Stimulated activated CD4-positive, alpha-beta T cell treated with anti-CD3 and anti-CD28 coated beads, Interleukin-15, amount 100 ng/mL, for 24 hours (primary cell): Measurements from ENCODE around the gene RBBP8NL.
"Not testable (repeated sequence)": the region's sequence is repeated elsewhere in the genome, so short reads cannot be mapped to it uniquely, and the experiment has no call there.

ENCODE experiments used
- DNase-seq: peaks from one replicate; pipeline ENCODE4 v3.0.0-alpha.2; 2020

Gene RBBP8NL

DNA sequence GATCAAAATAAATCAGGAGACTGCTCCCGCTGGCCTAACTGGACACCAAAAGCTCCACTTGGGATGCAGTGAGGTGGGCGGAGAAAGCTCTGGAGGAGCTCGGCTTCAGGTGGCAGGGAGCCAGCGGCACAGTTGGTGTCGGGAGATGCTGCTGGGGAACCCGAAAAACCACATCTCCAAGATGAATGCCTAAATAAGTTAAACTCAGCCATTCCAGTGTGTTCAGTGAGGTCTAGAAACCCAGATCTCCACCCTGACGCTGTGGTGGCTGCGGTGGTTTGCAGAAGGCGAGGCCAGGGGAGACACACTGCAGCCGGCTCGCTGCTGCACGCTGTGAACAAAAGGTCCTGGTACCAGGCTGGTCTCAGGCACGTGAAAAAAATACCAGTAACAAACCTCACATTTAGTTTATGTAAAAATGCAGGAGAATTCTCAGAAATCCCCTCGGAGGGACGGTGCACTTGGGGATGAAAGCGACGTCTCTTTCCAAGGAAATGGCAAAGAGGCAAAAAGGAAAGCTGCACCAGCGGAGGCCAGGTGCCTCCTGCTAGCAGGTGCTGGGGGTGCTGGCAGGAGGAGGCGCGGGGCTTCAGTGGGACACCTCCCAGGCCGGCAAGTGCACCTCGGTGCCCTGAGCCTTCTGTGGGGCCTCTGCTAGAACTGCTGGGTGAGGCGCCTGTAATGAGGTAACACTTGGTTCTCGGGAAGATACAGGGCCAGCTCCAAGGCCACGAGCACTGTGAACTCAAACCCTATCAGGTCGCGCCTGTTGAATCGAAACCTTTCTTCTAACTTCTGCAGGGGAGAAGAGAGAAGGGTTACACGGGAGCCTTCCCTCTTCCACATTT lies 36.8 kb downstream of the RBBP8NL start:
- peak; percentile 41 for DNase-seq

GRCh38 chr20:62389601-62390087 lies 37.7 kb downstream of the RBBP8NL start:
- no peak for DNase-seq

DNA sequence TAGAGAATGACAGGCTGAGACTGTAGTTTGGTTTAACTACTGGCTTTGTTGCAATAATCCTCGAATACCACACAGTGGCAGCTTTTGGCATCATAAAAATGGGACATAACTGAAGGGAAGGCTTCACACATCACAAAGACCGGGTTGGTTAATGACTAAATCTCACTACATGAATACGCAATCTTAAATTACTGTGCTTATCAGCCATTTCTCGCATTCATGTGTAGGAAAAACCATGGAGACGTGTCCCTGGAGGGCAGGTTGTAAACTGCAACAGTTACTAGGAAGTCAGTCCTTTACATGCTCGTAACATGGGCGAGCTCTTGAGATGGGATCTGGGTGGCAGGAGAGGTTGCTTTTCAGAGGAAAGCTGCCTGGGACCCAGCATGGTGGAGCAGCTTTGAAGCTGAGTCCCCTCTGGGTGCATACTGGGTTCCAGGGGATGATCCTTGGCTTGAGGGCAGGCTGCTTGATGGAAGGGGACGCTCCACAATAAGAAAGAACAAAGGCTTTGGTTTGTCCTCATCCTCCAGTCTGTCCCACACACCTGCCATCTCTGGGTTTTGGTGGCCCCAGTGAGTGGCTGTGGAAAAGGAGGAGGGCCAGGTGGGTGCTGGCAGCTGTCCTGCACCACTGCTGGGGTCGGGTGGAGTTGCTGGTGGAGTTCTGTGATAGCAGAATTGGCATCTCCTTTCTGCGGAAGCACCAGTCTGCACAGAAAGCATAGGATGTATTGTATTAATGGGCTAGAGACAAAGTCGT lies 38.3 kb downstream of the RBBP8NL start:
- DNase-seq, result no peak

DNA sequence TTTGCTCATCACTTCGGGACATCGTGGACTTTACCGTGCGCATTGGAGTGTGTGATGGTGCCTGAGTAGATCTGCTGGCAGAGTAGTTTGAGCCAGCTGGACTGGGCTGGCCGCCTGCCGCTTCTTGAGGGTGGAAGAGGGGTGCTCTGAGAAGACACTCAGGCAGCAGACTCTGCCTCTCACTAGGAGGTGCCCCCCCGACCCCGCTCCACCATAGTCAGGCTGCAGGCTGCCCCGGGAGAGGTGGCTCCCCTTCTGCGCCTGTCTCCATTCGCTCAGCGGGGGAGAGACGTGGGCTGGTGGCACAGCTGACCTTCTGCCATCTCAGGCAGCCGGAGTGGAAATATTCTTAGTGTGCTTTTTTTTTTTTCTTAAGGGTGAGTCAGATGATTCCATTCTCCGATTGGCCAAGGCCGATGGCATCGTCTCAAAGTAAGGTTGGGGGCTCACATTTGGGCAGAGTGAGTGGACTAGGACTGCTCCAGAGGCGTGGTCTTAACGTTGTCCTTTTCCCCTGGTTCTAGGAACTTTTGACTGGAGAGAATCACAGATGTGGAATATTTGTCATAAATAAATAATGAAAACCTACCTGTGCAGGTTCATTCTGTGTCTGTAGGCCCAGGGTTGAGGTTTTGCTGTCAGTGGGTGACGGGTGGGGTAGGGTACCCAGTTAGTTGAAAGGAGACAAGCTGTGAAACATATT lies 39.3 kb downstream of the RBBP8NL start:
- peak; percentile 52 for DNase-seq

DNA sequence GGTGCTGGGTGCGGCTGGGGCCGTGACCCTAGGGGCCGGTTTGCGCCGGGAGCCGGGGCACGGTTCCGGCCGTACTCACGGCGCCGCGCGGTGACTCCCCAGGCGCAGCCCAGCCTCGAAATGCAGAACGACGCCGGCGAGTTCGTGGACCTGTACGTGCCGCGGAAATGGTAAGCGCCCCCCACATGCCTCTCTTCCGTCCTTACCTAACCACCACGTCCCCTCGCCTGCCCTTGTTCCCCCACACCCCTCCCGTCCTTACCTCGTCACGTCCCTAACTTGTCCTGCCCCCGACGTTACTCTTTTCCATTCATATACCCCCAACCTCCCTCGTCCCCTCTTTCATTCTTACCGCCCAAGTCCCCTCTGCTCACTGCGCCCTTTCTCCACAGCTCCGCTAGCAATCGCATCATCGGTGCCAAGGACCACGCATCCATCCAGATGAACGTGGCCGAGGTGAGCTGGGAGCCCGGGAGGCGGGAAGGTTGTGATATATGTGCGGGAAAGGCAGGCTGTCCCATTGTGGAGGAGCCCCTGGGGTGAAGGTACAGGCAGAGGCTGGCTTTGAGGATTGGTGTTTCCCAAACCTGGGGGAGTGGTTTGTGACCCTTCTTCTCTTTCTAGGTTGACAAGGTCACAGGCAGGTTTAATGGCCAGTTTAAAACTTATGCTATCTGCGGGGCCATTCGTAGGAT lies 40.0 kb downstream of the RBBP8NL start:
- peak; percentile 36 for DNase-seq

GRCh38 chr20:62386383-62387218 lies 40.7 kb downstream of the RBBP8NL start, which contains the start of gene RPS21:
RPS21 (plus strand) TSS chr20:62387103; CDS start chr20:62387339, 236 bp downstream.
- peak; percentile 95 for DNase-seq

- peak; percentile 86 for DNase-seq
These were observed 44.8 kb downstream of the RBBP8NL start for GRCh38 chr20:62382306-62383198.

DNA sequence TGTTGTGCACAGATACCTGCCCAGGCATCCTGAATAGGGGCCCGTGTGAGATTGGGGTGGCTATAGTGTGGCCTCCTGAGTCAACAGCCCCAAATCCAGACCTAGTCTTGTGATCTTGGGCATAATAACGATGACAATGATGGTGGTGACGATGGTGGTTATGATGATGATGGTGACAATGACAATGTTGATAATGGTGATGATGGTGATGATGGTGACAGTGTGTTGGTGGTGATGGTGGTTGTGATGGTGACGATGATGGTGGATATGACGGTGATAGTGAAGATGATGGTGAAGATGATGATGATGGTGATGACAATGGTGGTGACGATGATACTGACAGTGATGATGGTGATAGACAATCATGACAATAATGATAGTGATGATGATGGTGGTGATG lies 45.5 kb downstream of the RBBP8NL start:
- DNase-seq, result no peak

DNA sequence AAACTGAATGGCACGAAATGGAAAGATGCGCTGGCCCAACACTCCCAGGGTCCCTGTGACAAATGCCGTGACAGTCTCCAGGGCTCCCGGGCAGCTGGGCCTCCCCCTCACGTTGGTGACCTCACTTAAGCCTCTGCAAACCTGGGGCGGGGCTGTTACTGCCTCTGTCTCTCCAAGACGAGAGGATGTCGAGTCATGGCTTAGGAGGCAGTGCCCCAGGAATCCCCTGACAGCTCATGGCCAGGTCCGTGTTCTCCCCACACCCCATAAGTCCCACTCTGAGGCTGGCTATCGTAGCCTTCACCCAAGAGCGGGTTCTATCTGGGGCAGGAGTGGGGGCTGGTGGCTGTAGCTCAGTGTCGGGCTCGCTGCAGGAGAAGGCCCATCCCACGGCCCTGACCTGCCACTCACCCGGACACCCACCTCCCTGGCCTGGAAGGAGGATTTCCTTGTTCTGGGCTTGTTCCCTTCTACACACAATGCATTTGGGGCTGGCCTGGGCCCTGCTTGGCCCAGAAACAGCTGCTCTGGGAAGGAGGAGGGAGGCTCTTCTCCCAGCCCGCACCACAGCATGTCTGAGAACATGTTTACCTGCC lies 46.0 kb downstream of the RBBP8NL start:
- no peak for DNase-seq

- no peak for DNase-seq
These were observed 49.1 kb downstream of the RBBP8NL start for GRCh38 chr20:62378215-62378614.

GRCh38 chr20:62377615-62378178 lies 49.6 kb downstream of the RBBP8NL start:
- no peak for DNase-seq

DNA sequence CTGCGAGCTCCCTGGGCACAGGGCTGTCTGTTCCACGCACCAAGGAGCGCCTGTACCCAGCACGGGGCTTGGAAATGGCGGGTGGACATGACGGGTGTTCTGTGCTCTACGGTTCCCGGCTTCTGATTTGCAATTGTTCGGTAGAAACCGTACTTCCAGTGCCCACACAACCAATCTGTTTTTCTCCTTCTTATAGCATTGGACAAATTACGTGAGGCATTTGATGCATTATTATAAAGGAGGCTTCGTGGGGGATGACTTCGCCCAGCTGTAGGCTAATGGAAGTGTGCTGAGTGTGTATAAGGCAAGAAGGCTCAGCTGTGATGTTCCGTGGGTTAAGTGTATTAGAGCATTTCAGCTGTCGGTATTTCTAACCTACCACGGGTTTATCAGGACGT lies 50.3 kb downstream of the RBBP8NL start:
- no peak for DNase-seq

DNA sequence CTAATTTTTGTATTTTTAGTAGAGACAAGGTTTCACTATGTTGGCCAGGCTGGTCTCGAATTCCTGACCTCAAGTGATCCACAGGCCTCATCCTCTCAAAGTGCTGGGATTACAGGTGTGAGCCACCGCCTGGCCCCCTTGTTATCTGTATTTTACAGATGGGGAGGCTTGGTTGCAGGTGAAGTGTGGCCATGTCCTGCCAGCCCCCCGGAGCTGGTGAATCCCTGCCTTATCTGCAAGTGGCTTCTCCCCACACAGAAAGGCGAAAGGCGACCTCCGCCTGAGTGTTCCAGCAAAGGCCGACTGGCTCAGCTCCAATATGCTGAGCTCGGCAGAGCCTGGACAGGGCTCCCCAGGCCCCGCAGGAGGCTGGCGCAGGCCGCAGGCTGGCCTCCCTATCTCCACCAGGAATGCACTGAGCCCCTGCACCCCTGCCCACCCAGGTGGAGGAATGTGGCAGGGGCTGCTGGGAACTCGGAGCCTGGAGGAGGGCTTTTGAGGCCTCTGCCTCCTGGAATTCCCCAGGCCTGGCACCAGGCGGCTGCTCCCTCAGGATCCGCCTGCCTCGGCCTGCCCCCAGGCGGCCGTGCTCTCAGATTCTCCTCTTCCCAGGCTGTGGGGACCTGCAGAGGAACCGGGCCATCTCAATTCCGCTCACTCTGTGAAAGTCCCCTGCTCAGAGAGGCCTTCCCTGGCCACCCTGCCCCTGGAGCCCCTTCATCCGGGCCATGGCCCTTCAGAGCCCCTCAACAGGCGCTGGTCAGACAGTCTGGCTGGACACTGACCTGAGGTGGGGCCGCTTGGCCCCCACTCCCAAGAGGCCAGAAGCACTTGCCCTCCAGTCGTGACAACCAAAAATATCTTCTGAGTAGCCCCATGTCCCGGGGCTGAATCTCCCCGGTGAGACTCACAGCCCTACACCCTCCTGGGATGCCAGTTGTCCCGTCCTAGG lies 51.0 kb downstream of the RBBP8NL start:
- no peak for DNase-seq

GRCh38 chr20:62374331-62375152 lies 52.8 kb downstream of the RBBP8NL start:
- DNase-seq, result no peak

GRCh38 chr20:62373631-62374179 lies 53.6 kb downstream of the RBBP8NL start:
- not testable (repeated sequence) for DNase-seq

- no peak for DNase-seq
These were observed 55.0 kb downstream of the RBBP8NL start for GRCh38 chr20:62372042-62372993.
